Activated B cell treated with CpG ODN at 0.5 μM for 24 hours (primary cell): ENCODE data around the gene CDK6. TPM values are rescaled to one million over a fixed set of nuclear protein-coding genes. Genes with fewer than 3 reads are reported as not detected.

Experiments used
- ATAC-seq: fragments of 200-7000 bp; cut with Tn5 transposase; one replicate; pipeline ENCODE4 v1.10.0; 2021; ENCODE audit warnings: low read depth, mild to moderate bottlenecking, moderate library complexity
- CTCF ChIA-PET: fragments of 350-600 bp; sonication (Branson Sonifier 250); formaldehyde crosslinking; loops from one replicate; lab custom pipeline; 2021; ENCODE audit warnings: antibody characterized with exemption; lab: Charles Lee
- POLR2A ChIA-PET: fragments of 350-600 bp; sonication (Branson Sonifier 250); formaldehyde crosslinking; loops from one replicate; lab custom pipeline; 2021; ENCODE audit warnings: antibody characterized with exemption; lab: Charles Lee
- DNase-seq: peaks from one replicate; pipeline ENCODE4 v3.0.0; 2022
- H3K27ac Mint-ChIP-seq: one replicate; pipeline ENCODE4 v1.8.0; 2020; ENCODE audit warnings: mixed read lengths
- H3K27me3 Mint-ChIP-seq: one replicate; pipeline ENCODE4 v1.8.0; 2021; ENCODE audit warnings: mixed read lengths
- H3K36me3 Mint-ChIP-seq: one replicate; pipeline ENCODE4 v1.8.0; 2021; ENCODE audit warnings: low read depth, mixed read lengths
- H3K4me1 Mint-ChIP-seq: one replicate; pipeline ENCODE4 v1.8.0; 2021; ENCODE audit warnings: mixed read lengths
- H3K4me3 Mint-ChIP-seq: one replicate; pipeline ENCODE4 v1.8.0; 2020; ENCODE audit warnings: mild to moderate bottlenecking, mixed read lengths
- H3K9me3 Mint-ChIP-seq: one replicate; pipeline ENCODE4 v1.8.0; 2020; ENCODE audit warnings: mixed read lengths
- CTCF ChIP-seq: fragments of 200-600 bp; IDR thresholded peaks from one replicate; pipeline ENCODE4 v1.8.0; 2022; ENCODE audit warnings: antibody characterized with exemption, mild to moderate bottlenecking
- intact Hi-C: fragments of 100-400 bp; cut with micrococcal nuclease; formaldehyde crosslinking; loops from one replicate; pipeline ENCODE4 v1.15.1; 2024
- total RNA-seq: library from RNA; stranded (reverse); gene quantifications from 2 replicates; pipeline ENCODE4 v1.2.3, GENCODE V29; 2022

The CDK6 gene
- total RNA-seq, 1 donor from 2014 or later: 30.5 TPM

DNA sequence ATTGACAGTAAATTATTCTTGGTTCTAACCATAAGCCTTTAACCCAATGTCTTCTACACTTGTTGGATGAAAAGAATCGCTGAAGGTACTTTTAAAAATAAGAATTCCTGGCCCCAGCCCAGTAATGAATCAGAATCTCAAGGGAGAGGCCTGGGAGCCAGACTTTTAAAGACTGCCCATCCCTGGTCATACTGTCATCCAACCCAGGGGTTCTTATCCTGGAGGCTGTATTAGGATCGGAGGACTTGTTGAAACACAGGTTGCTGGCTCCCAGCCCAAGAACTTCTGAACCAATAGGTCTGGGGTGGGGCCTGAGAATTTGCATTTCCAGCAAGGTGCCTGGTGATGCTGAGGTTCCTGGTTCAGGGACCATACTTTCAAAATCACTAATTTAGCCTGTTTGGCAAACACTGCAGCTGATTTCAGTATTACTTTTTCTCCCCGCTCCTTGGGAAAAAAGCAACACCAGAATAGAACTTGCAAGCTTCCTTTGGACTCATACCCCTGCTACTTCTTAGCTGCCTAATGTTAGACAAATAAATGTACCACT is 166.7 kb downstream of the CDK6 start:
- ChIA-PET CTCF (no interaction called here), POLR2A (interaction anchor here (0.6 kb wide), 1 partner anchor 166 kb away, joined by 4 read pairs; no protein-coding TSS in a partner anchor)
- no peaks in the 10 kb centered on the region for H3K9me3 Mint-ChIP-seq
- no peaks in the 10 kb centered on the region for H3K27me3 Mint-ChIP-seq
- no peak overlapping the region for H3K4me3 Mint-ChIP-seq
- TF ChIP-seq CTCF: no peak
- H3K4me1 Mint-ChIP-seq: peaks cover 16% of the 10 kb centered on the region
- H3K36me3 Mint-ChIP-seq: peaks cover 11% of the 10 kb centered on the region
- intact Hi-C loops: loop anchor here (5.0 kb wide), 1 partner anchor 37 kb away; no protein-coding TSS in a partner anchor
- DNase-seq (no peak), ATAC-seq (no peak)
- H3K27ac Mint-ChIP-seq: no peak overlapping the region

DNA sequence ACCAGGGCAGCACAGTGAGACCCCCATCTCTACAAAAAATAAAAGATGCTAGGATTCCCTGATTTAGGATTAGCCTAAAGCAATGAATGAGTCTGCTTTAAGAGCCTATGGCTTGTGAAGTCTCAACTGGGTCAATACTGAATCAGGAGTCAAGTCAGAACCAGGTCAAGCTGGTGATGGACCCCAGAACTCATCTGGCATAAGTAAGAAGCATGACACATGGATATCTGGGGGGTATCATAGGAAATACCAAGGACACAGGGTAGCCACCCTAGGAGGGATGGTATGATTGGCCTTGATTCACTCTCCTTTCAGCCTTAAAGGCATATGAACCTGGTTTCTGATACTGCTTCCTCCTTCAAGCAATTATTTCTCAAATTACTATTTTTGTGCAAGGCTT is 167.8 kb downstream of the CDK6 start:
- ATAC-seq (no peak), DNase-seq (no peak)
- Mint-ChIP-seq H3K4me1 (peaks cover 7% of the 10 kb centered on the region), H3K27me3 (no peaks in the 10 kb centered on the region), H3K36me3 (peaks cover 11% of the 10 kb centered on the region), H3K9me3 (no peaks in the 10 kb centered on the region), H3K27ac (no peak overlapping the region), H3K4me3 (no peak overlapping the region)
- intact Hi-C loops: no loop called here
- CTCF ChIA-PET: no interaction called here
- no peak for TF ChIP-seq CTCF
- POLR2A ChIA-PET: no interaction called here

DNA sequence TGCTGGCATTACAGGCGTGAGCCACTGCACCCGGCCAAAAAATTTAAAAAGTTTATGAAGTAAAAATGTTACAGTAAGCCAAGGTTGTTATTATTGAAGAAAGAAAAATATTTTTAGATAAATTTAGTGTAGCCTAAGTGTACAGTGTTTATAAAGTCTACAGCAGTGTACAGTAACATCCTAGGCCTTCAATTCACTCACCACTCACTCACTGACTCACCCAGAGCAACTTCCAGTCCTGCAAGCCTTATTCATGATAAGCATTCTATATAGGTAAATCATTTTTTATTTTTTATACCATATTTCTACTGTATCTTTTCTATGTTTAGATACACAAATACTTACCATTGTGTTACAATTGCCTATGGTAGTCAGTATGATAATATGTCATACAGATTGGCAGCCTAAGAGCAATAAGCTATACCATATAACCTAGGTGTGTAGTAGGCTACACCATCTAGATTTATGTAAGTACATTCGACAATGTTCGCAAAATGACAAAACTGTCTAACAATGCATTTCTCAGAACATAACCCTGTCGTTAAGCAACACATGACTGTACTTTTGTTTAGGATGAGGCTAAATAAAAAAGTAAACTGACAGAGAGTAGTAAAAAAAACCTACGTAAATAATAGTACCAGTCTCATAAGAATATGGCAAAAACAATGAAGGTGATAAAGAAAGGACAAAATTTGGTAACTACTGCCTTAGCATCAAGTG is 168.4 kb downstream of the CDK6 start:
- intact Hi-C loops: no loop called here
- no peak for ATAC-seq
- Mint-ChIP-seq H3K27me3 (no peaks in the 10 kb centered on the region), H3K9me3 (no peaks in the 10 kb centered on the region), H3K36me3 (peaks cover 11% of the 10 kb centered on the region), H3K27ac (no peak overlapping the region), H3K4me1 (peaks cover under 1% of the 10 kb centered on the region), H3K4me3 (no peak overlapping the region)
- no peak for TF ChIP-seq CTCF
- CTCF ChIA-PET: no interaction called here
- DNase-seq: no peak
- POLR2A ChIA-PET: no interaction called here

GRCh38 chr7:92665926-92666325 is 170.4 kb downstream of the CDK6 start:
- POLR2A ChIA-PET: no interaction called here
- TF ChIP-seq CTCF: no peak
- Mint-ChIP-seq H3K4me1 (no peaks in the 10 kb centered on the region), H3K27ac (no peak overlapping the region), H3K36me3 (peaks cover 10% of the 10 kb centered on the region), H3K27me3 (no peaks in the 10 kb centered on the region), H3K4me3 (no peak overlapping the region), H3K9me3 (no peaks in the 10 kb centered on the region)
- intact Hi-C loops: no loop called here
- CTCF ChIA-PET: no interaction called here
- ATAC-seq: no peak
- no peak for DNase-seq

GRCh38 chr7:92661651-92662050 is 174.7 kb downstream of the CDK6 start:
- Mint-ChIP-seq H3K27ac (no peak overlapping the region), H3K4me1 (peaks cover 10% of the 10 kb centered on the region), H3K4me3 (no peak overlapping the region), H3K9me3 (no peaks in the 10 kb centered on the region), H3K36me3 (peaks cover 6% of the 10 kb centered on the region), H3K27me3 (no peaks in the 10 kb centered on the region)
- ChIA-PET CTCF (no interaction called here), POLR2A (no interaction called here)
- intact Hi-C loops: no loop called here
- no peak for TF ChIP-seq CTCF
- ATAC-seq (no peak), DNase-seq (no peak)
